GM20000 (cell line): ENCODE measurements around the gene MDGA2.

Experiments used
- DNase-seq: peaks from one replicate; pipeline ENCODE4 v3.0.0; 2012; ENCODE audit warnings: low spot score
- TF ChIP-seq, protein P1 (sequence below): IDR thresholded peaks from 2 replicates; pipeline ENCODE4 v1.5.1; 2012; ENCODE audit warnings: mild to moderate bottlenecking, control low read depth; ENCODE audit errors: extremely low read depth, missing control alignments

Gene MDGA2

DNA sequence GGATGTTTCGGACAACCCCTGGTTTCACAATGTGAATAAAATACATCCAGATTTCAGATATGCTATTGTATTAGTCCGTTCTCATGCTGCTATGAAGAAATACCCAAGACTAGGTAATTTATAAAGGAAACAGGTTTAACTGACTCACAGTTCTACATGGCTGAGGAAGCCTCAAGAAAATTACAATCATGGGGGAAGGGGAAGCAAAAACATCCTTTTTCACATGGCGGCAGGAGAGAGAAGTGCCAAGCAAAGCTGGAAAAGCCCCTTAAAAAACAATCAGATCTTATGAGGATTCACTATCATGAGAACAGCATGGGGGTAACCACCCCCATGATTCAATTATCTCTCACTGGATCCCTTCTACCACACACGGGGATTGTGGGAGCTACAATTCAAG lies 451.7 kb downstream of the MDGA2 start:
- TF ChIP-seq, protein P1, sequence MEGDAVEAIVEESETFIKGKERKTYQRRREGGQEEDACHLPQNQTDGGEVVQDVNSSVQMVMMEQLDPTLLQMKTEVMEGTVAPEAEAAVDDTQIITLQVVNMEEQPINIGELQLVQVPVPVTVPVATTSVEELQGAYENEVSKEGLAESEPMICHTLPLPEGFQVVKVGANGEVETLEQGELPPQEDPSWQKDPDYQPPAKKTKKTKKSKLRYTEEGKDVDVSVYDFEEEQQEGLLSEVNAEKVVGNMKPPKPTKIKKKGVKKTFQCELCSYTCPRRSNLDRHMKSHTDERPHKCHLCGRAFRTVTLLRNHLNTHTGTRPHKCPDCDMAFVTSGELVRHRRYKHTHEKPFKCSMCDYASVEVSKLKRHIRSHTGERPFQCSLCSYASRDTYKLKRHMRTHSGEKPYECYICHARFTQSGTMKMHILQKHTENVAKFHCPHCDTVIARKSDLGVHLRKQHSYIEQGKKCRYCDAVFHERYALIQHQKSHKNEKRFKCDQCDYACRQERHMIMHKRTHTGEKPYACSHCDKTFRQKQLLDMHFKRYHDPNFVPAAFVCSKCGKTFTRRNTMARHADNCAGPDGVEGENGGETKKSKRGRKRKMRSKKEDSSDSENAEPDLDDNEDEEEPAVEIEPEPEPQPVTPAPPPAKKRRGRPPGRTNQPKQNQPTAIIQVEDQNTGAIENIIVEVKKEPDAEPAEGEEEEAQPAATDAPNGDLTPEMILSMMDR: no peak
- DNase-seq: no peak

DNA sequence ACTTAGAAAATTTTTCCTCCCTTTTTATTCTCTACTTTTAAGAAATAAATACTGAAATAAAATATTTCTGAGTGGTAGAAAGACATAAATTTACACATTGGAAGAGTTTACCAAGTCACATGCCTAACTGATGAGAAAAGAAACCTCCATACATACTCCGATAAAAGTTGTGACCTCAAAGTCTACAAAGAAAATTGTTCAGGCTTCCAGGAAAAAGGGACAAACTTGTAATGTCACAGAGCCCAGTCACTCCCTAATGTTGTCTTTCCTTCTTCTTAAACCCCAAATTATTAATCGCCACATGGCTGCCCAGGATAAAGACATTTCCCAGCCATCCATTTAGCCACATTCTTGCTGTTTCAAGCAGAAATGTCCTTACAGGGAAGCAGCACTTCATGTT lies 455.3 kb downstream of the MDGA2 start:
- DNase-seq: no peak
- TF ChIP-seq, protein P1: no peak

- TF ChIP-seq, protein P1: no peak
- DNase-seq: no peak
Measured at GRCh38 chr14:47211263-47211662, 464.1 kb downstream of the MDGA2 start.

DNA sequence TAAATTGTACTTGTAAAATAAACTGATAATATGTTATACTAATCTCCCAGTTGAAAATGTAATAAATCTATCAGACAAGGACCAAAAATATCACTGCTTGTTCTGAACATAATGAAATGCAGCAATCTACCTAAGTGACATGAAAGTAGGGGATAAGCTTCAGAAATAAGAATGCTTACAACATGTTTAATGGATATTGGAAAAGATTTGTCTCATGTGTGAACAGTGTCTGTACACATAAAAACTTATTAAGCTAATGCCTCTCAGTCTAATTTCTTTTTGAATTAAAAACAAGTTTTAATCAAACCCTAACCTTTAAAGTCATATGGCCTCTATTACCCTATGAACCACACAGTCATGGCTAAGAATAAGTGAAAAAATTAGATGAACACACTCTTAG lies 465.3 kb downstream of the MDGA2 start:
- TF ChIP-seq, protein P1: no peak

DNA sequence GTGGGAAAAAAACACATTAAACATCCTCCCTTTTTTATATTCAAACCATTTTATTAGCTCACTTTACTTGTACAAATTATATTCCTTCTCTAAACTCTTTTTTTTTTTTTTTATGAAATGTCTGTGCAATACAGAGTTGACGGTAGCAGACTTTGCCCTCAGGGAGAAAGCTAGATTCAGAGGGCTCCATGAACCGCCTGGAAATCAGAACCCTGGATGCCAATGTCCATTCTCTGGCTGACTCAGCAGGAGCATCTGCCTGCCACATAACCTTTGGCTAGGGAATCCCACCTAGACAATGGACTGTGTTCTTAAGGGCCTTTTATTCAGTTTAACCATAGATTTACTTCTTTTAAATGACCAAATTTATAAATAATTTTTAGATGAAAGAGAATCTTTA lies 467.0 kb downstream of the MDGA2 start:
- TF ChIP-seq, protein P1: no peak
- no peak for DNase-seq

More for the DNA sequence above, 465.3 kb downstream of the MDGA2 start:
- no peak for DNase-seq

DNA sequence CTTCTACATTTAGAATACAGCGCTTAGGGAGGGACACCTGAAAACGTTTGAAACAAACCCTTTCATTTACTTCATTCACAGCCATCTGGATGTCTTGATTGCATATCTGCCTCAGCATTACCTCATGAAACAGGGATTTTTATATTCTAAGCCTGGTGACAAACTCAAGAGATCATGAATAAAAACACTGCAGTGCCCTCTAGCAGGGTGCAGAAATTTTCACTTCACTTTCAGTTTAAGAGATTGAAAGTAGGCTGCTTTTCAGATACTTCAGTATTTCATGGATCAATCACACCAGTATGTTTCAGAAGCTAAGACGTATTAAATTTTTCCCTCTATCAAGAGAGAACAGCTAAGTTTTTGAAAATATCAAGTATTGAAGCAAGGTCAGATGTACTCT lies 467.8 kb downstream of the MDGA2 start:
- DNase-seq: no peak
- TF ChIP-seq, protein P1: no peak

DNA sequence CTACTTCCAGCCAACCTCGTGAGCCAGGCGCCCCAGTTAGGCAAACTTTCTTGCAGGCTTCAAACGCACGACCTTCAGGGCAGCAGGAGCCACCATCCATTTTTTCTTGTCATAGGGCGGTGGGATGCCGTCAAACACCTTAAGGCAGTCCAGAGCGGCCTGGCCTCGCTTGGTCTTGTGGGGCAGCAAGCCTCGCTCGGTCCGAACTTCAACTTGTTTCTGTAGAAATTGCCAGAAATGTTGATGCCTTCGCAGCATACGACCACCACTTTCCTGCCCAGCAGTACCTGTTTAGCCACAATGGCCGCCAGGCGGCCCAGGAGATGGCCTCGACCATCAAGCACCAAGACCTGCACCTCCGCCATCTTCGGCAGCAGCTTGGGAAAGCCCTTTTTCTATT lies 474.7 kb downstream of the MDGA2 start:
- TF ChIP-seq, protein P1: no peak
- no peak for DNase-seq

DNA sequence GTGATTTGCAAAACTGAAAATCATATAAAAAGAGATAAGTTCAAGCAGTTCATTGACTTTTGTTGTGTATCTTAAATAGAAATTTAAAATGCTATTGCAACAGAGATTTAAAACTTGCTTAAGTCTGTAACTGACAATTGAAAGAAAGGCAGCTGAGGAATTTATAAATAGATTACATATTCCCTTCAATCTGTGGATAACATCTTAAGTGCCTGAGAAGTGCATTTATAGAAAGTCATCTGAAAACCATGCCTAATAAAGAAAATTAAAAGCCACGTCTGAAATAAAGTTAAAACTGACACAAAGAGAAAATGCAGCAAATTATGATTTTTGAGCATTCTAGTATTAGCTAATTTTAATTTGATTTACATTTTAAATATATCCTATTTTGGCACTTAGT lies 479.8 kb downstream of the MDGA2 start:
- TF ChIP-seq, protein P1: no peak
- no peak for DNase-seq
